HG02642 (cell line): ENCODE results near the gene DYNLRB1.
"Not testable (repeated sequence)": the region's sequence is repeated elsewhere in the genome, so short reads cannot be mapped to it uniquely, and the experiment has no call there.

Experiments used
- ATAC-seq: cut with Tn5 transposase; IDR thresholded peaks from one replicate; pipeline ENCODE4 v1.9.1; 2021; ENCODE audit warnings: mild to moderate bottlenecking; ENCODE audit not compliant: unreplicated experiment, poor library complexity

DYNLRB1 gene

DNA sequence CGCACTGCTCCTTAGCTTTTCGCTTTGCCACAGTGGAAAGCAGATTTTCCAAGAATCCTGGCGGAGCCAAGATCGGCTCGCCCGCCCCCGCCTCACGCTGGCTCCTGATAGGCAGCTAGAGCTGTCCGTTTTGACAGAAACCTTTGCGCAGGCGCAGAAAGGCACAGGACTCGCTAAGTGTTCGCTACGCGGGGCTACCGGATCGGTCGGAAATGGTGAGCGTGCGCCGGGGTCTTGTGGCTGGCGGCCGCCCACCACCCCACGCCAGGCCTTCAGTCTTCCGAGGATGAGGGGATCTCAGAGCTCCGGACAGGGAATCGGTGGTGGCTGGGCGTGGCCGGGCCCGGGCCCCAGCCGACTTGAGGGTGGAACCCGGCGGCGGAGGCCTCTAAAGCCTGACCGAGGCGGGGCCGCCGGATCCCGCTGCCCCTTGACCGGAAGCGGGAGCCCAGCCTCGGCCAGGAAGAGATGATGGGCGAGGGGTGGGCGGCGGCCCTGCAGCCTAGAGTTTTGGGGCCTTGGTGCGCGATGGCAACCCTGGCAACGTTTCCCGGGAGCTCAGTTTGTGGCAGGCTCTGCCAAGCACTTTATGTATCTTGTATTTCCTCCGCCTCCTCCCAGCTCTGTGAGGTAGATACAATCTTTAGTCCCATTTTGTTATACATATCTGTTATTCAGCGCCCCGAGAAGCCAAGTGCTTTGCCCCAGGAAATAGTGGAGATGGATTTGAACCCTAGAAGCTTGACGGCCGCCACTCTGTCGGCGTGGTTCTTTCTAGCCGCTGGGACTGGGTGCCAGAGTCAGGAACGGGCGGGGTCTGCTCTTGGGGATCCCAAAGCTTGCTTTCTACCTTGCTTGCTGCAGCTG, at the start of gene DYNLRB1:
Gene DYNLRB1 (plus strand): TSS at position 176 of the 867 bp plus-strand sequence. CDS start 37 bp downstream, at position 213.
- peak; percentile 82 for ATAC-seq

DNA sequence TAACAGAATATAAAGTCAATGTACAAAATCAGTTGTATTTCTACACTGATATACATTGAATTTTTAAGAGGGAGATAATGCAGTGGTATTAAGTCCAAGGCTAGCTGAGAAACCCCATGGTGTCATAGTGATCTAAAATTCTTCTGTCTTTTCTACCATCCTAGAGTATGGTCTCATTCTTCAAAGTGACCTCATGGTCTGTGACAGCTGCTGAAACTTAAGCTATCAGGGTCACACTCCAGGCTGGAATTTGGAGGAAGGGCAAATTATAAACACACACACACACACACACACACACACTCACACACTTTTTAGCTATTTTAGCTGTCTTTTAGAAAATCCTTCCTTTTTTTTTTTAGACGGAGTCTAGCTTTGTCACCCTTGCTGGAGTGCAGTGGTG, 47.3 kb upstream of the DYNLRB1 start:
- ATAC-seq, result no peak

DNA sequence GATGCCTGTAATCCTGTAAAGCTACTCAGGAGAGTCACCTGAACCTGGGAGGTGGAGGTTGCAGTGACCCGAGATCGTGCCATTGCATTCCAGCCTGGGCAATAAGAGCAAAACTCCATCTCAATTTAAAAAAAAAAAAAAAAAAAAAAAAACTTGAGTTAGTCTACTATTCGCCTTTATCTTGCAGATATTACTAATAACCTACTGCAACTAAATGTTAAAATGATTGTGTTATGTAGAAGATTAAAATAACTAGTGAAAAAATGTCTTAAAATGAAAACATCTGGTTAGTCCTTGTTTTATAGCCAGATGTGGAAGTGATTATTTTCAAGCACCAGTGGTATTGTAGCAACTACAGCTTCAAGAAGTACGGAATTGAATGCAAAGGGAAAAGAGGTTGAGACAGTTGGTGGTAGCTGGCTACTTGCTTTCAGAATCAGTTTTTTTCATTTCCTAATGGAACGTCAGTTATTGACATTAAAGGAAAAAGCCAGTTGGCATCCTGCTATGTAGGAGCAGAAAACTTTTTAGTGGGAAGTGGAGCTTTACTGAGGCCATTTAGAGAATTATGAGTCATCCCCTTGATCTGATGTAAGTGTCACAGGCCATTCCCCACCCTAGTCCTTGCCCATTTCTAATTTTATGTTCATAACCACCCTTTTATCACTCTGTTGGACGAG, 43.8 kb upstream of the DYNLRB1 start:
- no peak for ATAC-seq

DNA sequence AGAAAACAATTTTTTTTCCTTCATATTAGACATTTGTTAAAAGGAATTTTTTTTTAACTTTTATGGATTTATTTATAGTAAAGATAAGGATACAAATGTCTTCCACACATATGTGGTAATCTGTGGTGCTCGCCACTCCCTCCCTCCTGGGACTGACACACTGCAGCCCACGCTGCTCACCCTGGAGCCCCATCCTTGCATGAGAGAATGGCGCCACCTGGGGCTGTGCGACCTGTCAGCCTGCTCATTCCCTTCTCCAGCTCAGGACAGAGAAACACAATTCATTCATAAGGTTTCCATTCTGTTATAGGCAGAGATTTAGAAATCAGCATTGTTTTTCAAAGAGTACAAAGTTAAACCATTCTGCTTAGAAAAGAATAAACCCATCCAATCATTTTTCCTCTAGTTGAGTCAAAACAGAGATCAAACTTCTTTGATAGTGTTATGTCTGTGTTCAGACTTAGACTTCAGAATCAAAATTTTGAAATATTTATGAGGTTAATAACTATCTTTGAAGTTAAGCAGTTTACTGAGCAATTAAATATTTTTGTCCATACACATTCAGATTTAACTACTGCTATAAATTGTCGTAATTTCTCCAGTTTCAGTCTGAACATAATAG, 42.8 kb upstream of the DYNLRB1 start:
- no peak for ATAC-seq

DNA sequence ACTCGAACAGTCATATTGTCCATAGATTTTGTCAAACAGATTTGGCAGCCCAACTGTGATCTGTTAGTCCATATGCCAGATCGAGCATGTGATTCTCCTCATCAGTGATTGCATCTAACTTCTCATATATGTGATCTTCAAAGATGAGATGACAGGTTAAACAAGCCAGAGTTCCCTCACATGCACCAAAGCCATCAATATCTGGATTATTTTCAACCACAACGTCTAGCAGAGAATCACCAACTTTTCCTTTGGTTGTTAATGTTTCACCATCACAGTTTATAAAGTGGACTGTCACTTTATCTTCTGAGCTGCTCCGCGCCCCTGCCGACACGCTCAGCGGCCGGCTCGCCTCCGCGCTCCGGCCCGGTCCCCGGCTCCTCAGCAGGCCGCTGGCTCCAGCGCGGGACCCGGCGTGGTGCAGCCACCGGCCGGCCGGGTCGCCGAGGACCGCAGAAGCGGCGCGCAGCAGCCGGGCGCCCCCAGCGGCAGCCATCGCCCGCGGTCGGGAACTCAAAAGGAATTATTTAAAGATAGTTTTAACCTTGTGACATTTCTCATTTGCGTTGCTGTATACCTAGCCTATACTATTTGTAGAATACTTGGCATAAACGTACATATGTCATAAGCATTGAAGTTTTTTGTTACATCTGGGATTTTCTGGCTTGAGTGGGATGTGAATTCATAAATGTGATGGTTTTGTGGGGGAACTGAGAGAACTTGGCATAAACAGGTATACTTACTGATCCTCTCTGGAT, 40.1 kb upstream of the DYNLRB1 start:
- ATAC-seq, result peak; percentile 74

DNA sequence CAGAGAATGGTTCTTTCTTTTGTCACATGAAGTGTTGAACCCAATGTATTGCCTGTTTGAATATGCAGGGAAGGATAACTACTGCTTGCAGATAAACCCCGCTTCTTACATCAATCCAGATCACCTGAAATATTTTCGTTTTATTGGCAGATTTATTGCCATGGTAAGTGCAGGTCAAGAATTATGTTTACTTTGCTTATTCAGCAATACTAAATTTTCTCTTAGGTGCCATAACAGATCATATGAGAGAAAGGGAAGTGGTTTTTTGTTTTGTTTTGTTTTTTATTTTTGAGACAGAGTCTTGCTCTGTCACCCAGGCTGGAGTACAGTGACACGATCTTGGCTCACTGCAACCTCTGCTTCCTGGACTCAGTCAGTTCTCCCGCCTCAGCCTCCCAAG, 36.6 kb upstream of the DYNLRB1 start:
- ATAC-seq, result no peak

DNA sequence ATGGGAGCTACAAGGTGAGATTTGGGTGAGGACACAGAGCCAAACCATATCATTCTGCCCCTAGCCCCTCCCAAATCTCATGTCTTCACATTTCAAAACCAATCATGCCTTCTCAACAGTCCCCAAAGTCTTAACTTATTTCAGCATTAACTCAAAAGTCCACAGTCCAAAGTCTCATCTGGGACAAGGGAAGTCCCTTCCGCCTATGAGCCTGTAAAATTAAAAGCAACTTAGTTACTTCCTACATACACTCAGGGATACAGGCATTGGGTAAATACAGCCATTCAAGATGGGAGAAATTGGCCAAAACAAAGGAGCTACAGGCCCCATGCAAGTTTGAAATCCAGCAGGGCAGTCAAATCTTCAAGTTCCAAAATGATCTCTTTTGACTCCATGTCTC, 34.1 kb upstream of the DYNLRB1 start:
- not testable (repeated sequence) for ATAC-seq

DNA sequence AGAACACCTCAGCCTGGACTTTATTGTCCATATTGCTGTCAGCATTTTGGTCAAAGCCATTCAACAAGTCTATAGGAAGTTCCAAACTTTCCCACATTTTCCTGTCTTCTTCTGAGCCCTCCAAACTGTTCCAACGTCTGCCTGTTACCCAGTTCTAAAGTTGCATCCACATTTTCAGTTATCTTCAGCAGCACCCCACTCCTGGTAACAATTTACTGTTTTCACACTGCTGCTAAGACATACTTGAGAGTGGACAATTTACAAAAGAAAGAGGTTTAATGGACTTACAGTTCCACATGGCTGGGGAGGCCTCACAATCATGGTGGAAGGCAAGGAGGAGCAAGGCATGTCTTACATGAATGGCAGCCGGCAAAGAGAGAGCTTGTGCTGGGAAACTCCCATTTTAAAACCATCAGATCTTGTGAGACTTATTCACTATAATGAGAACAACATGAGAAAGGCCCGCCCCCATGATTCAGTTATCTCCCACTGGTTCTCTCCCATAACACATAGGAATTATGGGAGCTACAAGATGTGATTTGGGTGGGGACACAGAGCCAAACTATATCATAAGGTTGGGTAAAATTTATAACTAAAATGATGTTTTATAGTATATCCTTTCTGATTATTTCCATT, 32.5 kb upstream of the DYNLRB1 start:
- ATAC-seq, result not testable (repeated sequence)

DNA sequence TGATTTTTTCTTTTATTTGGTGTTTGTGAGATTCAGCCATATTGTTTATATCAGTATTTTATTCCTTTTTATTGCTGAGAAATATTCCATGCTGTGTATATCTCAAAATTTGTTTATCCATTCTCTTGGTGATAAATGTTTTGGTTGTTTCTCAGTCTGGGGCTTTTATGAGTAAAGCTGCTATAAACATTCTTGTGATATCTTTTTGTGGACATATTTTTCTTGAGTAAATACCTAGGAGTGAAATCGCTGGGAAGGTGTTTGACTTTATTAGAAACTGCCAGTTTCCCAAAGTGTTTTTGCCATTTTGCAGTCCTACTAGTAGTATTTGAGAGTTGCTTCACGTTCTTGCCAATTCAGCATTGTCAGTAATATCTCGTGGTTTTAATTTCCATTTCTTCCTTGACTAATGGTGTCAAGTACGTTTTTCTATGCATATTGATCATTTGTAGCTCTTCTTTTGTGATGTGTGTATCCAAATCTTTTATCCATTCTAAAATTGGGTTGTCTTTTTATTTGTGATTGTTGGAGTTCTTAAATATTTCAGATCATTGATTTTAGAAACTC, 31.1 kb upstream of the DYNLRB1 start:
- ATAC-seq, result no peak

DNA sequence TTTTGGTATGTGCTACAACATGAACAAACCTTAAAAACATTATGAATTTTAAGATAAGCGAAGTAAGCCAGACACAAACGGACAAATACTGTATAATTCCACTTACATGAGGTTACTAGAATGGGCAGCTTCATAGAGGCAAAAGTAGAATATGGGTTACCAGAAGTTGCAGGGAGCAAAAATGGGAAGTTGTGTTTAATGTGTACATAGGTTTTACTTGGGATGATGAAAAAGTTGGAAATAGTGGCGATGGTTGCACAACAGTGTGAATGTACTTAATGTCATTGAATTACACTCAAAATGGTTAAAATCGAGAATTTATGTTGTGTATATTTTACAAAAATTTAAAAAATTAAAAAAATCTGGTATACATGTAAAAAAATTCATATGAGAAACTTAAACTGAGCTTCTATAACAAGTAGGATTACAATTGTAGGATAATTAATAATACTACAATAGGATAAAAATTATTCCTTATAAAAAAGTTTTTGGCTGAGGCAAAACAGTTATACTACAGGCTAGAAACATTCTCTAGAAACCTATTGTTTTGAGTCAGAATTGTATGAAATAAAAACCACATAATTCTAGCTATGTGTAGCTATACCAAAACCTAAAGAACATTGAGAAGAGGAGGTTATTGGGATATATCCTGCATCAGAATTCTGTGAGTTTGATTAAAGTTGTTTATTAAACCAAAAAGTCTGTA, 24.8 kb upstream of the DYNLRB1 start:
- ATAC-seq, result no peak

DNA sequence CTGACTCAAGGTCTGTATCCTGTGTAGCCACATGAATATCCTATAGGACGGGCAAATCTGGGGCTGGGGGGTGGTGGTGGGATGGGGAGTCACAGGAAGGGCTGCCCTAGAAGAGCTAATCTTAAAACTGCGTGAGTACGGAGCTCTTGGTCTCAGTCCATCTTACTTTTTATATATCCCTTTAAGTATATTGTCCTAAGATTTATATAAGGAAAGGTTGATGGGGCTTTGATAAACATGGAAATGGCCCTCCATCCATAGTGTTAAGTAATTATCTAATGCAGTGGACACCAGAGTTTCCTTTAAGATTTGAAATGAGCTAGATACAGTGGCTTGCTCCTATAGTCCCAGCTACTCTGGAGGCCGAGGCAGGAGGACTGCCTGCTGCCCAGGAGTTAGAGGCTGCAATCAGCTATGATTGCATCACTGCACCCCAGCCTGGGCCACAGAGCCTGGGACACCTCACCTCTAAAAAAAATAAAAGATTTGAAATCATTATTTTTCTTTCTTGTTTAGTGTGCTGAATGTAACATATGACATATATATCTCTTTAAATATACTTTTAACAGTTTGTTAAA, 24.2 kb upstream of the DYNLRB1 start:
- ATAC-seq, result no peak

DNA sequence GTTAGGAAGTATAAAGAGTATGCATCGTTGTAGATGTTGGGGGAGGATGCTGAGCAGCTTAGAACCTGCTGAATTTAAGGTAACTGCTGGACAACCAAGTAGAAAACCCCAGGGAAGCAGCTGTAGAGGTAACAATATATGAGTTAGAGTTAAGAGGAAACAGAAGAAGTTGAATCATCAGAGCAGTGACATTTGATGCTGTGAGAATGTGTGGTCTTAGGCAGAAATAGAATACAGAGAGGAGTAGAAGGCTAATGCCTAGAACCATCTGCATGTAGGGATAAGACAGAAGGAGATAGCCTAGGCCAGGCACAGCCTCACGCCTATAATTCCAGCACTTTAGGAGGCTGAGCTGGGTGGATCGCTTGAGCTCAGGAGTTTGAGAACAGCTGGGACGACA, 22.6 kb upstream of the DYNLRB1 start:
- ATAC-seq, result no peak

DNA sequence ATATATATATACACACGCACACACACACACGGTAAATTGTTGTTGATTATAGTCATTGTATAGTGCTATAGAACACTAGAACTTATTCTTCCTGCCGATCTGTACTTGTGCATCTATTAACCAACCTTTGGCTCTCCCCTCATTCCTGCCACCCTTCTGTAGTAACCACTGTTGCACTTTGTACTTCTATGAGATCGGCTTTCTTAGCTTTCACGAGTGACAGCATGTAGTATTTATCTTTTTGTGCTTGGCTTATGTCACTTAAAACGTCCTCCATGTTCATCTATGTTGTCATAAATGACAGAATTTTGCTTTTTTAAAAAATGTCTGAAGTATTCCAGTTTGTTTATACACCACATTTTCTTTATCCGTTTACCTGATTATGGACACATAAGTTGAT, 20.9 kb upstream of the DYNLRB1 start:
- ATAC-seq, result no peak

DNA sequence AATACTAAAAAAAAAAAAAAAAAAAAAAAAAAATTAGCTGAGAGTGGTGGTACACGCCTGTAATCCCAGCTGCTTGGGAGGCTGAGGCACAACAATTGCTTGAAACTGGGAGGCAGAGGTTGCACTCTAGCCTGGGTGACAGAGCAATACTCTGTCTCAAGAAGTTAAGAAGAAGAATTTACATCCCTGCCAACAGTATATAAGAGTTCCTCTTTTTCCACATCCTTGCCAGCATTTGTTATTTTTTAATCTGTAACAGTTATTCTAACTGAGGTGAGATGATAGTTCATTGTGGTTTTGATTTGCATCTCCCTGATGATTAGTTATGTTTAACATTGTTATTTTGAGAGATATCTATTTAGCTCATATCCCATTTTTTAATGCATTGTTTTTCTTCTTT, 20.3 kb upstream of the DYNLRB1 start:
- ATAC-seq, result no peak

DNA sequence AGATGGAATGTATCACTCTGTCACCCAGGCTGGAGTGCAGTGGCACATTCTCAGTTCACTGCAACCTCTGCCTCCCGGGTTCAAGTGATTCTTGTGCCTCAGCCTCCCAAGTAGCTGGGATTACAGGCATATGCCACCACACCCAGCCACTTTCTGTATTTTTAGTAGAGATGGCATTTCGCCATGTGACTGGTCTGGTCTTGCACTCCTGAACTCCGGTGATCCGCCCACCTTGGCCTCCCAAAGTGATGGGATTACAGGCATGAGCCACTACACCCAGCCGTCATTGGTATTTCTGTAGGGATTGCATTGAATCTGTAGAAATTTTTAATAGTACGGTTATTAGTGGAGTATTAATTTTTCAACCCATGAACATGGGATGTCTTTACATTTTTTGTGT, 18.6 kb upstream of the DYNLRB1 start:
- not testable (repeated sequence) for ATAC-seq

DNA sequence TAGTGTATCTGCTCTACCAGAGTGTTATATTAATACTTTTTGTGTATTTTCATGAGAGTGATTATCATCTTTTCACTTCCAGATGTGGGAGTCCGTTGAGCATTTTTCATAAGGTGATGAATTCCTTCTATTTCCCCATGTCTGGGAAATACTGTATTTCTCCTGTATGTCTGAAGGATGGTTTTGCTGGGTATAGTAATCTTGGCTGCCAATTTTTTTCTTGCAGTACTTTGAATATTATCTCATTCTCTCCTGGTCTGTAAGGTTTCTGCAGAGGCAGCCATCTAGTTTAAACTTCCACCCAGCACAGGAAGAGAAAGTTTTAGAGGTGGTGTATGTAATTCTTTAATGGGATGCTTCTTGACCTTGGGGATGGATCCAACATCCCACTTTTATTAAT, 15.4 kb upstream of the DYNLRB1 start:
- ATAC-seq, result no peak

DNA sequence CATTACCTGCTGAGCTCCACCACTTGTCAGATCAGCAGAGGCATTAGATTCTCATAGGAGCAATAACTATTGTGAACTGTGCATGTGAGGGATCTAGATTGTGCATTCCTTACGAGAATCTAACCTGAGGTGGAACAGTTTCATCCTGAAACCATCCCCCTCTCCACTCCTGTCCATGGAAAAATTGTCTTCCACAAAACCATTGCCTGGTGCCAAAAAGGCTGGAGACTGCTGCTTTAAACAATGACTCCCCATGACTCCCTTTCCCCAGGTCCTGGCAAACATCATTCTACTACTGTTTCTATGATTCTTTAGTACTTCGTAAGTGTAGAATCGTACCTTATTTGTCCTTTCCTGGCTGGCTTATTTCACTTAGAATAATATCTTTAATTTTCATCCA, 9.7 kb upstream of the DYNLRB1 start:
- ATAC-seq, result no peak

DNA sequence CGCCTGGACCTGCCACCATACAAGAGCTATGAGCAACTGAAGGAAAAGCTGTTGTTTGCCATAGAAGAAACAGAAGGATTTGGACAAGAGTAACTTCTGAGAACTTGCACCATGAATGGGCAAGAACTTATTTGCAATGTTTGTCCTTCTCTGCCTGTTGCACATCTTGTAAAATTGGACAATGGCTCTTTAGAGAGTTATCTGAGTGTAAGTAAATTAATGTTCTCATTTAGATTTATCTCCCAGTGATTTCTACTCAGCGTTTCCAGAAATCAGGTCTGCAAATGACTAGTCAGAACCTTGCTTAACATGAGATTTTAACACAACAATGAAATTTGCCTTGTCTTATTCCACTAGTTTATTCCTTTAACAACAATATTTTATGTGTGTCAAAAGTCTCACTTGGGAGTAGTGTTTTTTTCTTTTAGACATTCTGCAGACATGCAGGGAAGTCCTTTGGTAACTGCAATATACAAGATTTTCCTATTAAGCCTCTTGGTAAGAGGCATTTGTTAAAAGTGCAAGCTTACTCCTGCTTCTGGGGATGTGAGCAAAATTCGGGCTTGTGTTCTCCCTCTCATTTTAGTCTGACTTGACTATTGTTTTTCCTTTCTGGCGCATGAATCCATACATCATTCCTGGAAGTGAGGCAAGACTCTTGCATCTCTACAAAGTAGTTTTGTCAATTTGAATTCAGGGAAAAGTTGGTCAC, 8.4 kb upstream of the DYNLRB1 start:
- ATAC-seq, result no peak
